ENCODE results near the gene ADTRP.

ADTRP gene

DNA sequence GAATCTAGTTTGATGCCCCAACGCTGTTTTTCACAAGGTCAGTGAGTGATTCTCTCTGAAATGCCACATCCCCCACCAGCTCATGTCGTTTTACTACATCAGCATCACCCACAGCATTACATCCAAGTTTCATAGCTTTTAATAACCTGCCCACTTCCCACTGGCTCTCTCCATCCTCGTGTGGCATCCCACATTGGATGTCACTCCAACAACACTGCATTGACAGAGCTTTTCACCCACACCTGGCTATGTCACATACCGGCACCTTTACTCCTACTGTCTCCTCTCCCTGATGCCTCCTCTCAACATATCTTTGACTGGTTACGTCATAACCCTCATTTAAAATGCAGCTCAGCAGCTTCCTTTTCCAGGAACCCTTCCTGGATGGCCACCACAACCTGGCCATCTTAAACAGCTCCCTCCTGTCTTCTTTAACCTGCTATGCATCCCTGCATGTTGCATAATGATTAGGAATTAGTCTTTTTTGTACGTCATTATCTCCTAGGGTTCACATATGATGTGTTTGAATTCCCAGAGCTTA, 5.0 kb upstream of the ADTRP start:
- TF ChIP-seq, protein P1, sequence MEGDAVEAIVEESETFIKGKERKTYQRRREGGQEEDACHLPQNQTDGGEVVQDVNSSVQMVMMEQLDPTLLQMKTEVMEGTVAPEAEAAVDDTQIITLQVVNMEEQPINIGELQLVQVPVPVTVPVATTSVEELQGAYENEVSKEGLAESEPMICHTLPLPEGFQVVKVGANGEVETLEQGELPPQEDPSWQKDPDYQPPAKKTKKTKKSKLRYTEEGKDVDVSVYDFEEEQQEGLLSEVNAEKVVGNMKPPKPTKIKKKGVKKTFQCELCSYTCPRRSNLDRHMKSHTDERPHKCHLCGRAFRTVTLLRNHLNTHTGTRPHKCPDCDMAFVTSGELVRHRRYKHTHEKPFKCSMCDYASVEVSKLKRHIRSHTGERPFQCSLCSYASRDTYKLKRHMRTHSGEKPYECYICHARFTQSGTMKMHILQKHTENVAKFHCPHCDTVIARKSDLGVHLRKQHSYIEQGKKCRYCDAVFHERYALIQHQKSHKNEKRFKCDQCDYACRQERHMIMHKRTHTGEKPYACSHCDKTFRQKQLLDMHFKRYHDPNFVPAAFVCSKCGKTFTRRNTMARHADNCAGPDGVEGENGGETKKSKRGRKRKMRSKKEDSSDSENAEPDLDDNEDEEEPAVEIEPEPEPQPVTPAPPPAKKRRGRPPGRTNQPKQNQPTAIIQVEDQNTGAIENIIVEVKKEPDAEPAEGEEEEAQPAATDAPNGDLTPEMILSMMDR (IDR thresholded peaks at IDR 0.05; ENCODE audit: low read depth, low read length): no peak
- no peak for DNase-seq (ENCODE audit: extremely low read depth, low read depth)

DNA sequence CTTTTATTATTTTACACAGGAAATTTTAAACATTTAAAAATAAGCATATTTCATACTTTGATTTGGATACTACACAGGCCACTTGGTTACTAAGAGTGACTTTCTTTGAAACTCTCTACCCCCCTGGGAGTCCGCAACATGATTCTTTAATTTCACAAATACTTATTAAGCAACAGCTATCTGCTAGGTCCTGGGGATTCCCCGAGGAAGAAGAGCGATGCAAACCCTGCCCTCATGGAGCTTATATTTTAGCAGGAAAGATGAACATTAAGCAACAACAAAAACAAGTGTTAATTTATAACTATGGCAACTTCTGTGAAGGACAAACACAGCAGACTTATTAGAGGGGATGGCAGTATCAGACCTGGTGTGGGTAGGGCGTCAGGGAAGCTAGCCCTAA, 3.9 kb upstream of the ADTRP start:
- no peak for DNase-seq (ENCODE audit: extremely low read depth, low read depth)
- TF ChIP-seq, protein P1 (IDR thresholded peaks at IDR 0.05; ENCODE audit: low read depth, low read length): no peak

DNA sequence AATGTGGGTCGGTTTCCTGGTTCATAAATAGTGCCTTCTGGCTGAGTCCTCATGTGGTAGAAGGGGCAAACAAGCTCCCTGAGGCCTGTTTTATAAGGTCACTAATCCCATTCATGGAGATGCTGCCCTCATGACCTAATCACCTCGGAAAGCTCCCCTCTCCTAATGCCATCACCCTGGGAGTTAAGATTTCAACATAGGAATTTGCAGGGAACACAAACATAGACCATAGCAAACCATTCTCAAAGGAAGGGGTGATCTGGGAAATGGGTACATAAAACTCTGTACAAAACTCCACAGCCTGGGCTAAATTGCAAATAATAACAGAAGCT, 1.5 kb upstream of the ADTRP start:
- TF ChIP-seq, protein P1 (IDR thresholded peaks at IDR 0.05; ENCODE audit: low read depth, low read length): no peak
- DNase-seq (ENCODE audit: extremely low read depth, low read depth): no peak

DNA sequence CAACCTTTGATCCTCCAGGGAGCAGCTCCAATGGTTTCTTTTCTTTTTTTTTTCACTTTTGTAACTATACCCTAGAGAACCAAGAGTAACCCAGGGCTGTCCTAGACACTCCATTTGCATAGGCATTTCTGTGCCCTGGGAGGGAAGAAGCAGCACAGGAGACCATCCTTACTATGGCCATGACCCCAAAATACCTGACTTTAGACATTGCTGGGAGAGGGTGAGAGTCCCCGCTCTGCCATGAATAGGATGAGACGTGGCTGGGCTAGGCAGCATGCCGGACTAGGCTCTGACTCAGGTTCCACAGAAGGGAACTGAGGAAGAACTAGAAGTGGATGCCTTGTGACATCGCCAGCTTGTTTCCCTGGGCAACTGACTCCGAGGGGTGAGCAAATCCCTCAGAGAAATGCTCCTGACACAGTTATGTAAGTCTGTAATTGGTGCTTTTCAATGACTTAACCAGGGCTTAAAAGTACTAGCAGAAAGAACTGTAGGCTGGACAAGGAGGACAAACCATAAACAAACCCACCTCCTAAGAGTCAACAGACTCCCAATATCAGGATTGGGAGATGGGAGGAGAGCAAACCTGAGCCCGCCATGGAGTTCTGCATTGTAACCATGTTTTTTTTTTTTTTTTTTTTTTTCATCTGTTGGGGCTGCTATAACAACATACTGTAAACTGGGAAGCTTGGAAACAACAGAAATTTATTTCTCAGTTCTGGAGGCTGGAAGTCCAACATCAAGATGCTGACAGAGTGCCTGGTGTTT, 910 bp upstream of the ADTRP start:
- TF ChIP-seq, protein P1 (IDR thresholded peaks at IDR 0.05; ENCODE audit: low read depth, low read length): no peak
- DNase-seq (ENCODE audit: extremely low read depth, low read depth): no peak

DNA sequence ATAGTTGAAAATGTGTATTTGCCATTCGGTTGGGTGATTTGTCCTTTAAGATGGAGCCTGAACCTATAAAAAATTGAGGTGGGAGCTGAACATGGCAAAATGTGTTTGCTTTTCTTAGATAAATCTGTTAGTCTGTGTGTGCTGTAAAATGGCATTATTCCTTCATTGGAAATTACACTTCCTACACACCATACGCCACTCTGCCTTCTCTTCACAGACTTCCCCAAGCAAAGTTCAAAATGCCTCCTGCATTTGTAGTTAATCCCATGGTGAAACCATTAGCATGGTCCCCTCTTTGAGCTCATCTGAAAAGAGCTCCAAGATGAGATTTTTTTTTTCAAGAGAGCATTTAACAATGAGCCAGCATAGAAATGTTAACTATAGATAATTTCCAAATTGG, 567 bp downstream of the ADTRP start:
- TF ChIP-seq, protein P1 (IDR thresholded peaks at IDR 0.05; ENCODE audit: low read depth, low read length): no peak
- DNase-seq (ENCODE audit: extremely low read depth, low read depth): no peak

DNA sequence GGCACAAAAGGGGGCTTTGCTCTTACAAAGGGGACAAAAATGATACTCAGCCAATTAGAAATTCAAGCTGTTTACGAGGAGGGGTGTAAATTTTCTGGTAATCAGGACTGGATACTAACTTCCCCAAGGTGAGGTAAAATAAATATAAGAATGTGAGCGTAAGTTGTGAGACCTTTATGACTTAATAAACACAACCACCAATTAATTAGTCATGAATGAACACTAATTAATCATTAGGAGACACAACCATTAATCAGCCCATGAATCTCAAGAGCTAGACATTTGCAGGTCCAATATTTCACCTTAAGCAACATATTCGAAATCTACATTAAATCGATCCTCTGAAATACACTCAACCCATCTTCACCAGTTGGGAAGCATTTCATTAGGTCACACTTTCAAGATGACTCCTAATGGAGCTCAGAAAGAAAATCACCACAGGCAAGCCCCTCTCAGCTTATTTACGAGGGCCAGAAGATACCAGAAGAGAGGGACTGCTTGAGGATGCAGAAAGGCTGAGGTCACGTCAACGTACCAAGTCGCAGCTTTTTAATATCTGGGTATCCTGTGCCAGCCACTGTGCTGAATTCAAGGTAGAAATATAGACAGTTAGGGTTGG, 2.7 kb downstream of the ADTRP start:
- TF ChIP-seq, protein P1 (IDR thresholded peaks at IDR 0.05; ENCODE audit: low read depth, low read length): no peak
- DNase-seq (ENCODE audit: extremely low read depth, low read depth): no peak

DNA sequence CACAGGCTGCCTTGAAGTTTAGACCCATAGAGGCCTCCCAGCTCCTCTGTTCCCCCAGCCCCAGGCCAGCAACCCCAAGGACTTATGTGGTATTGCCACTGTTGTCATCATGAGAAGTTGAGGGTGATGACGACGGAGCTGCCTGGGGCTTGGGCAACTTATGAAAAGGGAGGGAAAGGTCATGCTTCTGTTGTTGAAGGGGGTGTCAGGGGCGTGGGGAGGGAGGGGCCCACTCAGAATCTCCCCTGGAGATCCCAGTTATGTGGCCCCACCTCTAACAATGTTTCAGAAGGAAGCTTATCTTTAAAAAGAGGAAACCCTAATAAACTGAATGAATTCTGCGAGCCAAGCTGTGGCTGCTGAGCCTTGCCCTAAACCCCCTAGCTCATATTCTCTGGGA, 4.2 kb downstream of the ADTRP start:
- TF ChIP-seq, protein P1 (IDR thresholded peaks at IDR 0.05; ENCODE audit: low read depth, low read length): no peak
- DNase-seq (ENCODE audit: extremely low read depth, low read depth): no peak
